K562 (cell line): ENCODE data around the gene ADM5. TPM values are rescaled to one million over a fixed set of nuclear protein-coding genes. Genes with fewer than 3 reads are reported as not detected.

ENCODE experiments used
- CEBPB ChIP-seq: fragments of 450-650 bp; IDR thresholded peaks from 2 replicates; pipeline ENCODE4 v1.6.1; 2016; ENCODE audit warnings: missing genetic modification characterization, missing compliant biosample characterization
- EP300 ChIP-seq: IDR thresholded peaks from 2 replicates; pipeline ENCODE4 v1.6.1; 2012; ENCODE audit warnings: low read length, improper control_type of control experiment
- ESRRB ChIP-seq: fragments of 250-450 bp; sonication (Bioruptor Pico); IDR thresholded peaks from 2 replicates; pipeline ENCODE4 v1.5.0; 2020; ENCODE audit warnings: mild to moderate bottlenecking, moderate library complexity, borderline replicate concordance
- KLF13 ChIP-seq: fragments of 450-650 bp; IDR thresholded peaks from 2 replicates; pipeline ENCODE4 v1.6.1; 2016; ENCODE audit warnings: missing genetic modification characterization, low read depth, mild to moderate bottlenecking, missing compliant biosample characterization, moderate library complexity, borderline replicate concordance
- MTA3 ChIP-seq: fragments of 450-650 bp; formaldehyde crosslinking; IDR thresholded peaks from 2 replicates; pipeline ENCODE4 v1.6.1; 2017; ENCODE audit warnings: mild to moderate bottlenecking, borderline replicate concordance
- NCOA1 ChIP-seq: fragments of 450-650 bp; IDR thresholded peaks from 2 replicates; pipeline ENCODE4 v1.6.1; 2016; ENCODE audit warnings: low read depth
- NFATC3 ChIP-seq: fragments of 450-650 bp; IDR thresholded peaks from 2 replicates; pipeline ENCODE4 v1.6.1; 2017; ENCODE audit warnings: mild to moderate bottlenecking
- POLR2AphosphoS5 ChIP-seq: IDR thresholded peaks from 2 replicates; pipeline ENCODE4 v1.6.1; 2011; ENCODE audit warnings: mild to moderate bottlenecking, low read depth, low read length, moderate library complexity; ENCODE audit not compliant: control insufficient read depth, insufficient read depth
- RB1 ChIP-seq: fragments of 450-650 bp; IDR thresholded peaks from 2 replicates; pipeline ENCODE4 v1.6.1; 2017; ENCODE audit warnings: low read depth, mild to moderate bottlenecking
- RFX5 ChIP-seq: IDR thresholded peaks from 2 replicates; pipeline ENCODE4 v1.6.1; 2011; ENCODE audit warnings: low read depth, mild to moderate bottlenecking, improper control_type of control experiment, low read length
- ZNF217 ChIP-seq: sonication (generic); formaldehyde crosslinking; IDR thresholded peaks from 2 replicates; pipeline ENCODE4 v1.8.0; 2022; ENCODE audit warnings: mild to moderate bottlenecking, missing genetic modification reagents
- ZNF445 ChIP-seq: fragments of 250-450 bp; sonication (Bioruptor Pico); IDR thresholded peaks from 2 replicates; pipeline ENCODE4 v1.4.0; 2020; ENCODE audit warnings: low read depth, mild to moderate bottlenecking, moderate library complexity
- ZNF551 ChIP-seq: fragments of 250-450 bp; sonication (Bioruptor Pico); IDR thresholded peaks from 2 replicates; pipeline ENCODE4 v1.5.0; 2021; ENCODE audit warnings: mild to moderate bottlenecking, moderate library complexity
- polyA plus RNA-seq, 8 experiments: library from polyadenylated mRNA; depleted of rRNA in 4 of 8; stranded (reverse) in 5 of 8; unstranded in 3 of 8; fragments of >200 nt; fragmentation: Nextera tagmentation in 2 of 8; fragmentation: Illumina TruSeq in 1 of 8; extraction: Ambion mirVana in 2 of 8; extraction: Trizol in 1 of 8; gene quantifications; 2 replicates each; pipeline versions ENCODE4 v1.2.1 to v1.2.3, GENCODE V29; 2011 to 2014; ENCODE audit warnings: inconsistent platforms in 1 of 8, missing spikeins in 1 of 8
- total RNA-seq, 7 experiments: library from RNA; depleted of rRNA in 6 of 7; stranded (reverse); fragments of >200 nt in 6 of 7; fragmentation: Illumina TruSeq in 2 of 7; extraction: Trizol in 2 of 7; gene quantifications; 2 replicates each; pipeline versions ENCODE4 v1.2.1 to v1.2.3, GENCODE V29; 2011 to 2021; ENCODE audit warnings: low replicate concordance in 1 of 7
- TF ChIP-seq, protein P1 (sequence below): fragments of 250-450 bp; sonication (Bioruptor Pico); IDR thresholded peaks from 2 replicates; pipeline ENCODE4 v1.6.1; 2021; ENCODE audit warnings: mild to moderate bottlenecking
- TF ChIP-seq, protein P2 (sequence below): fragments of 450-650 bp; IDR thresholded peaks from 2 replicates; pipeline ENCODE4 v1.6.1; 2014; ENCODE audit warnings: low read depth, mild to moderate bottlenecking, moderate library complexity, borderline replicate concordance
- TF ChIP-seq, protein P3 (sequence below): fragments of 250-450 bp; sonication (Bioruptor Pico); IDR thresholded peaks from 2 replicates; pipeline ENCODE4 v1.5.0; 2021; ENCODE audit warnings: mild to moderate bottlenecking, moderate library complexity
- TF ChIP-seq, protein P4 (sequence below), 2 experiments: fragments of 450-650 bp in 1 of 2; sonication (generic) in 1 of 2; formaldehyde crosslinking; conservative IDR thresholded peaks; 2 replicates each; pipeline versions ENCODE4 v1.4.0 to v1.8.1; 2020 to 2022; ENCODE audit warnings: mild to moderate bottlenecking in 1 of 2, missing genetic modification reagents in 1 of 2
- TF ChIP-seq, protein P5 (sequence below): fragments of 450-650 bp; IDR thresholded peaks from 2 replicates; pipeline ENCODE4 v1.7.1; 2018; ENCODE audit warnings: mild to moderate bottlenecking, low read depth; ENCODE audit not compliant: partially characterized antibody

ADM5 gene
- total and polyA plus RNA-seq, 9 of the 15 experiments (the other 6 are each of a cell fraction or from before 2014, with no cell fraction given) = 0.13 to 8.4 (median 2.0) TPM; not detected in 1

DNA sequence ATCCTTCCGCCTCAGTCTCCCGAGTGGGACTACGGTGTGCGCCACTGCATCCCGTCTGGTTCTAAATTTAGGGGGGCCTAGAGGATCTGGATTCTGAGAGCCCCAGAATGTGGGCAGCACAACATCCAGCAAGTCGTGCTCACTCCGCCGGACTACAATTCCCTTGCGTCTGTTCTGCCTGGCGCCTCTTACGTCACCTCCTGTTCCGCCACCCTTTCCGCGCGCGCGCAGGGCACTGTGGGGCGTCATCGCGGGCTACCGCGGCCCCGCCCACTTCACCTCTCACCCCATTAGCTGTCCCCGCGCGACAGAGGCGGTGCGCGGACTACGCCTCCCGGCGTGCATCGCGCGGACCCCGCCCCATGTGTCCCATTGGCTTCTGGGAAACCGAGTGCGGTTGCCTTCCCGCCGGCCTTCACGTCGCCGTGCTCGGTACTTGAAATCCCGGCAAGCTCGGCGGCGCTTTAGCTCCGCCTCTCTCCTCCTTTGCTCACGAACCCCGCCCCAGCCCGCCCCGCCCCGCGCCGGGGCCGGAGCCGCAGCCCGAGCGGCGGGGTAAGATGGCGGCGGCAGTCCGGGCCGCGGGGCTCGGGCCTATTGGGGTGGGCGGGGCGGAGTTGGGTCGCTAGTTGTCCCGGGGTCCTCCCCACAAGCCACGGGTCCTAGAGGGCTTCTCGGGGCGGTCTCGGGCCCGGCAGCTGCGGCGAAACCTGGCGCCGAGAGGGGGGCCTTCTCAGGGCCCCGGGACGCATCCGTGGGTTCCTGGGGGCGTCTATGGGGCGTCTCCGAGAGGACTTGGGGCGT, 47.5 kb upstream of the ADM5 start, which contains the start of gene SCAF1 (continued):
- TF ChIP-seq CEBPB (tag) = peak; percentile 77
- peak; percentile 81 for TF ChIP-seq POLR2AphosphoS5
- TF ChIP-seq, protein P1, sequence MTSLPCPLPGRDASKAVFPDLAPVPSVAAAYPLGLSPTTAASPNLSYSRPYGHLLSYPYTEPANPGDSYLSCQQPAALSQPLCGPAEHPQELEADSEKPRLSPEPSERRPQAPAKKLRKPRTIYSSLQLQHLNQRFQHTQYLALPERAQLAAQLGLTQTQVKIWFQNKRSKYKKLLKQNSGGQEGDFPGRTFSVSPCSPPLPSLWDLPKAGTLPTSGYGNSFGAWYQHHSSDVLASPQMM (CRISPR knock-in tag) = no peak
- no peak for TF ChIP-seq ESRRB (CRISPR knock-in tag)
- TF ChIP-seq, protein P2, sequence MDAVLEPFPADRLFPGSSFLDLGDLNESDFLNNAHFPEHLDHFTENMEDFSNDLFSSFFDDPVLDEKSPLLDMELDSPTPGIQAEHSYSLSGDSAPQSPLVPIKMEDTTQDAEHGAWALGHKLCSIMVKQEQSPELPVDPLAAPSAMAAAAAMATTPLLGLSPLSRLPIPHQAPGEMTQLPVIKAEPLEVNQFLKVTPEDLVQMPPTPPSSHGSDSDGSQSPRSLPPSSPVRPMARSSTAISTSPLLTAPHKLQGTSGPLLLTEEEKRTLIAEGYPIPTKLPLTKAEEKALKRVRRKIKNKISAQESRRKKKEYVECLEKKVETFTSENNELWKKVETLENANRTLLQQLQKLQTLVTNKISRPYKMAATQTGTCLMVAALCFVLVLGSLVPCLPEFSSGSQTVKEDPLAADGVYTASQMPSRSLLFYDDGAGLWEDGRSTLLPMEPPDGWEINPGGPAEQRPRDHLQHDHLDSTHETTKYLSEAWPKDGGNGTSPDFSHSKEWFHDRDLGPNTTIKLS = peak; percentile 95
- no peak for TF ChIP-seq ZNF217
- TF ChIP-seq ZNF551 (CRISPR knock-in tag) = no peak
- TF ChIP-seq, protein P3, sequence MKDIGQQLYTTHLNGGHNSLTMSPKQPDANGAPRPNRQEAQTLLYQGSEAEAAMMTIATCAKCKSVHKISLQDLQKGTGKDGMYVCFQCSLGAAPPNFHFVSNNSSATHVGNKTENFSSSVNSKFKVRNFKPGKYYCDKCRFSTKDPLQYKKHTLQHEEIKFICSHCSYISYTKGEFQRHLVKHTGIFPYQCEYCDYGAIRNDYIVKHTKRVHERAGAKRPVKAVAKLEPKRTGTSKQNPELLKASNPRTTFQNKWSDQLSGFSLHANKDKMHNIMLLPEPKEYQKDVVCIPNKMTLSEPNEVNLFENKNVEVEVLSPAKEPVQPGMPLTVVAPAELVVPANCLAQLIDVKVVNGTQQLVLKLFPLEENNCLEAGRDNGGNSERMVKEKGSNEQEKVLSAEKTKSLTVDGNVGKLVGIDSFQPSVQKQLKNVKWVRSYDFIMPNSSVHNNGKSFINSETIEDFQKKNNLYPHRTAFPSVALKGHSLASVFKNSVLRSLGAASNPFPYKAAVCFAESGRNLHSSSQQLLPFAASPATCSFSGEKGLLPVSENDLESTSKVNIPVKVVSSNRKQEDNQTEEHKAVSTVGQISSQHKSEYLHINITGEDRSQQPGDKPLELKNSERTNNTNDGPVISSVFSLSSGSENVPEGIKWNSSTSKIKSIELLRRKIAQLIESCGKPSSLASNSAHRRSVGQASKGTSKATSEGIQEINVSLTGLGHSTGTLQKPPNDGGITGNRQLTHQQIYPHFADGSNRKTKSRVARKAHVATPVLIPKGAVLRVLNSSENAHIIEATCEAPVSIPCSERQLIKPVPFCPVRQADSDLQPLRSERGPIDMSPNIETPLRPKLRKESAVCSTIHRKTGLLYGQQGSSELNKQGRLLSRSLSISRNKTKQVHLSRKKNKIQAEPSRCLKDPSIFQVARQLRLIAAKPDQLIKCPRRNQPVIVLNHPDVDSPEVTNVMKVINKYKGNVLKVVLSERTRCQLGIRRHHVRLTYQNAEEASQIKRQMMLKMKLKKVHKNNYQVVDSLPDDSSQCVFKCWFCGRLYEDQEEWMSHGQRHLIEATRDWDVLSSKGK (CRISPR knock-in tag) = no peak
- TF ChIP-seq KLF13 (tag) = peak; percentile 92
- TF ChIP-seq, protein P4, sequence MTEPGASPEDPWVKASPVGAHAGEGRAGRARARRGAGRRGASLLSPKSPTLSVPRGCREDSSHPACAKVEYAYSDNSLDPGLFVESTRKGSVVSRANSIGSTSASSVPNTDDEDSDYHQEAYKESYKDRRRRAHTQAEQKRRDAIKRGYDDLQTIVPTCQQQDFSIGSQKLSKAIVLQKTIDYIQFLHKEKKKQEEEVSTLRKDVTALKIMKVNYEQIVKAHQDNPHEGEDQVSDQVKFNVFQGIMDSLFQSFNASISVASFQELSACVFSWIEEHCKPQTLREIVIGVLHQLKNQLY (CRISPR knock-in tag; conservative IDR thresholded peaks at IDR 0.05) = 0 out of 4 replicates have a peak, but pooled peaks of 1 of the 2 experiments have one; percentile 46
- TF ChIP-seq RB1 = peak; percentile 88
- TF ChIP-seq NCOA1 = peak; percentile 21; the same call in 1 of the 2 replicates
- TF ChIP-seq MTA3 = peak; percentile 49; the same call in 1 of the 2 replicates
- TF ChIP-seq ZNF445 (CRISPR knock-in tag) = no peak
- TF ChIP-seq EP300 = peak; percentile 32; the same call in 1 of the 2 replicates
- TF ChIP-seq, protein P5, sequence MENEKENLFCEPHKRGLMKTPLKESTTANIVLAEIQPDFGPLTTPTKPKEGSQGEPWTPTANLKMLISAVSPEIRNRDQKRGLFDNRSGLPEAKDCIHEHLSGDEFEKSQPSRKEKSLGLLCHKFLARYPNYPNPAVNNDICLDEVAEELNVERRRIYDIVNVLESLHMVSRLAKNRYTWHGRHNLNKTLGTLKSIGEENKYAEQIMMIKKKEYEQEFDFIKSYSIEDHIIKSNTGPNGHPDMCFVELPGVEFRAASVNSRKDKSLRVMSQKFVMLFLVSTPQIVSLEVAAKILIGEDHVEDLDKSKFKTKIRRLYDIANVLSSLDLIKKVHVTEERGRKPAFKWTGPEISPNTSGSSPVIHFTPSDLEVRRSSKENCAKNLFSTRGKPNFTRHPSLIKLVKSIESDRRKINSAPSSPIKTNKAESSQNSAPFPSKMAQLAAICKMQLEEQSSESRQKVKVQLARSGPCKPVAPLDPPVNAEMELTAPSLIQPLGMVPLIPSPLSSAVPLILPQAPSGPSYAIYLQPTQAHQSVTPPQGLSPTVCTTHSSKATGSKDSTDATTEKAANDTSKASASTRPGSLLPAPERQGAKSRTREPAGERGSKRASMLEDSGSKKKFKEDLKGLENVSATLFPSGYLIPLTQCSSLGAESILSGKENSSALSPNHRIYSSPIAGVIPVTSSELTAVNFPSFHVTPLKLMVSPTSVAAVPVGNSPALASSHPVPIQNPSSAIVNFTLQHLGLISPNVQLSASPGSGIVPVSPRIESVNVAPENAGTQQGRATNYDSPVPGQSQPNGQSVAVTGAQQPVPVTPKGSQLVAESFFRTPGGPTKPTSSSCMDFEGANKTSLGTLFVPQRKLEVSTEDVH = peak; percentile 82
- TF ChIP-seq RFX5 = peak; percentile 37; the same call in 1 of the 2 replicates
- TF ChIP-seq NFATC3 = no peak
